Lower leg skin (tissue), 4 donors: ENCODE measurements around the gene ACP1. TPM values are rescaled to one million over a fixed set of nuclear protein-coding genes. Genes with fewer than 3 reads are reported as not detected.

ENCODE experiments used
- DNase-seq, 2 donors: peaks; one replicate each; pipeline ENCODE4 v3.0.0-alpha.2; 2019; ENCODE audit warnings: low spot score in 2 of 2
- H3K4me3 ChIP-seq: fragments of 200-600 bp; sonication (generic); 2 replicates; pipeline ENCODE4 v1.5.1; 2017; ENCODE audit warnings: mild to moderate bottlenecking, low read depth; ENCODE audit not compliant: poor library complexity, severe bottlenecking
- CTCF ChIP-seq, 3 donors: fragments of 450-650 bp; IDR thresholded peaks; one replicate each; pipeline ENCODE4 v1.5.1; 2016; ENCODE audit warnings: antibody characterized with exemption in 3 of 3, mild to moderate bottlenecking in 3 of 3, moderate library complexity in 2 of 3
- POLR2A ChIP-seq, 2 donors: fragments of 450-650 bp; IDR thresholded peaks; one replicate each; pipeline ENCODE4 v1.6.1; 2016 to 2017; ENCODE audit warnings: antibody characterized with exemption in 2 of 2, mild to moderate bottlenecking in 1 of 2, moderate library complexity in 1 of 2
- WGBS, 2 donors: methylation state at CpG; one replicate each; pipeline ENCODE4 v1.1.5; 2018; 5-methylcytosine and 5-hydroxymethylcytosine counted together
- intact Hi-C: fragments of 100-400 bp; cut with DNase I; formaldehyde crosslinking; loops from one replicate; pipeline ENCODE4 v1.15.0; 2023; ENCODE audit warnings: low total_unique reads
- total RNA-seq, 4 donors: library from RNA; depleted of rRNA; stranded (reverse); fragments of >200 nt; gene quantifications; one replicate each; pipeline ENCODE4 v1.1.0, GENCODE V29; 2016

ACP1 gene
- total RNA-seq, 4 donors from 2014 or later, result 50.9 to 71.7 (median 54.6) TPM

DNA sequence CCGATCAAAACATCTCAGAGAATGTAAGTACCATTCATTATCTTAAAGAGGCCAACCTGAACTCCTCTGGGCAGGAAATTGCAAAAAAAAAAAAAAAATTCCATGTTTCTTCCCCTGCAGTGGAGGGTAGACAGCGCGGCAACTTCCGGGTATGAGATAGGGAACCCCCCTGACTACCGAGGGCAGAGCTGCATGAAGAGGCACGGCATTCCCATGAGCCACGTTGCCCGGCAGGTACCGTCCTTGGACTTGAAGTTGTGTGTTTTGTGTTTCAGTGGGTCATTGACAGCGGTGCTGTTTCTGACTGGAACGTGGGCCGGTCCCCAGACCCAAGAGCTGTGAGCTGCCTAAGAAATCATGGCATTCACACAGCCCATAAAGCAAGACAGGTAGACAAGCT lies 7.2 kb downstream of the ACP1 start:
- intact Hi-C loops, result no loop called here
- no peak for TF ChIP-seq POLR2A (IDR thresholded peaks at IDR 0.05)
- no peak for TF ChIP-seq CTCF (IDR thresholded peaks at IDR 0.05)
- H3K4me3 ChIP-seq, result no peak overlapping the region
- DNase-seq, result no peak
- 93 to 94% methylated on average over 12 of the region's 12 CpGs for WGBS, 2 donors

- H3K4me3 ChIP-seq, result no peak overlapping the region
- intact Hi-C loops, result no loop called here
- no peak for DNase-seq
- WGBS, 2 donors, result 49 to 65% methylated on average over 6 of the region's 6 CpGs
- TF ChIP-seq CTCF (IDR thresholded peaks at IDR 0.05) (no peak), POLR2A (IDR thresholded peaks at IDR 0.05) (no peak)
Measured at GRCh38 chr2:273333-273732, 8.6 kb downstream of the ACP1 start.

- no peak overlapping the region for H3K4me3 ChIP-seq
- TF ChIP-seq CTCF (IDR thresholded peaks at IDR 0.05) (no peak), POLR2A (IDR thresholded peaks at IDR 0.05) (no peak)
- no peak for DNase-seq
- intact Hi-C loops, result no loop called here
- 92 to 96% methylated on average over 3 of the region's 3 CpGs for WGBS, 2 donors
Measured at GRCh38 chr2:274503-274902, 9.8 kb downstream of the ACP1 start.

DNA sequence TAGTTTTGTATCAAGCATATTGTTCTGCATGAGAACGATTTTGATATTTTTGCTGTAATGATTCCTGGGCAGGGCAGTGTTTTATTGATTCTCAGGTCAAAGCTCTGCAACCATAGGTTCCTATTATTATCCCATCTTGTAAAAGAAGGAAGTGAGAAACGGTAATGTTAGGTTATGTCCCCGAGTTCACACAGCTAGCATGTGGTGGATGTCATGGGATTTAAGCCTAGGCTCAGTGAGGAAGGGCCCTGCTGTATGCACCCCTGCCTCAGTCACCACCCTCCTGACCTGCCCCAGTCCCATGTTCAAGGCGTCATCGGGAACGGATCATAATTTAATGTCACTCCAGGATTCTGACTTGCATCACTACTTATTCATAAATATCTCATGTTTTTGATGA lies 10.7 kb downstream of the ACP1 start:
- no peak overlapping the region for H3K4me3 ChIP-seq
- intact Hi-C loops, result no loop called here
- 86% methylated on average over 6 of the region's 6 CpGs for WGBS, 2 donors
- TF ChIP-seq POLR2A (IDR thresholded peaks at IDR 0.05) (no peak), CTCF (IDR thresholded peaks at IDR 0.05) (no peak)
- DNase-seq, result no peak

DNA sequence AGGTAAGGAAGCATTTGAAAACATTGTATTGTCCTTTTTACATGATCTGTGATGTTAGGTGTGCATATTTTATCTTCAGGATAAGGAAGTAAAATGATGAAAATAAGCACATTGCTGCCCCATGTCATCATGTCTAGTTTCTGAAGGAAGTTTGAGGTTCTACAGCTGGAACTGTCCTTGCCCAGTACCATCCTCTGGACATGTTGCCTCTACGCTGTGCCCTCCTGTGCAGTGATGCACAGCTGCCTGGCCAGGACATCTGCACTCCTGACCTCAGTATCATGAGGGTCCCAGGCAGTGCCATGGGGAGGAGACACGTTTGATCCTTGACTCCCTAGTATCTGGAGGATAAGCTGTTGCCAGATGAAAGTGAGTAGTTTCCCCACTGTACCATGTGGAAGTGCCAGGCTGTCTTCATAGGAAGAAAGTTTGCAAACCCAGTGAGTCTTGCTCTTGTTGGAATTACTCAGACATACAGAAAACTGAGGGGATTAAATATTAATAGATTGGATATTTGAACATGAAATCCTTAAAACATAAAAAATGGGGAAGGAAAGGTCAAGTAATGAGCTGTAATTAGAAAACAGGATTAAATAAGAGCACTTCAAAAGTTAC lies 13.7 kb downstream of the ACP1 start:
- WGBS, 2 donors, result 72 to 86% methylated on average over 2 of the region's 2 CpGs
- TF ChIP-seq POLR2A (IDR thresholded peaks at IDR 0.05) (no peak), CTCF (IDR thresholded peaks at IDR 0.05) (no peak)
- intact Hi-C loops, result no loop called here
- no peak overlapping the region for H3K4me3 ChIP-seq
- DNase-seq, result no peak

GRCh38 chr2:278927-279320 lies 14.2 kb downstream of the ACP1 start:
- intact Hi-C loops, result no loop called here
- no peak overlapping the region for H3K4me3 ChIP-seq
- WGBS, 2 donors, result 88 to 93% methylated on average over 4 of the region's 4 CpGs

More at GRCh38 chr2:278927-279320, 14.2 kb downstream of the ACP1 start:
- TF ChIP-seq CTCF (IDR thresholded peaks at IDR 0.05), result no peak
- no peak for TF ChIP-seq POLR2A (IDR thresholded peaks at IDR 0.05)
- DNase-seq, result no peak
